ENCODE data around the gene GLOD5. TPM values are rescaled to one million over a fixed set of nuclear protein-coding genes. Genes with fewer than 3 reads are reported as not detected.

The GLOD5 gene
- total RNA-seq, 1 donor from 2014 or later: not detected

DNA sequence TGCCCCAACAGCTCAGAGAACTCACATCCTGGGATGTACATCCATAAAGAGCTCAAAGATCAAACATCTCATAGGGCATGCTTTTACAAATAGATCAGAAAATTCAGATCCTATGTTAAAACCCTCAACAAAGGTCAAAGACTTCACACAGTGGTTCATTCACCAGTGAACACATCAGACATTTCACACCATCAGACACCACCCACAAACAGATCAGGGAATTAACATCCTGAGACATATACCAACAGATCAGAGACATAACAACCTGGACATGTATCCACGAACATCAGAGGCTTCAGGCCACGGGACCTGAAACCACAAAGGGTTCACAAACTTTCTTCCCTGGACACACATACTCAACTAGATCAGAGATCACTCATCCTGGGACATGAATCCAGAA, 41.6 kb upstream of the GLOD5 start:
- H3K36me3 ChIP-seq (ENCODE audit: insufficient read depth, low read length): no peaks in the 10 kb centered on the region
- no peaks in the 10 kb centered on the region for H3K27me3 ChIP-seq (ENCODE audit: insufficient read depth, low read length)
- H3K9ac ChIP-seq (ENCODE audit: low read length): no peak overlapping the region
- peaks cover under 1% of the 10 kb centered on the region for H3K4me1 ChIP-seq (ENCODE audit: insufficient read depth, low read length)
- no peak overlapping the region for H3K4me3 ChIP-seq (ENCODE audit: insufficient read depth, low read depth, low read length)
- FAIRE-seq: no peak
- Mint-ChIP-seq H3K4me1 (ENCODE audit: low read depth, unreplicated experiment) (peaks cover under 1% of the 10 kb centered on the region), H3K4me3 (ENCODE audit: unreplicated experiment) (no peak overlapping the region), H3K9me3 (ENCODE audit: unreplicated experiment) (peaks cover 17% of the 10 kb centered on the region), H3K27me3 (ENCODE audit: low read depth, unreplicated experiment) (no peaks in the 10 kb centered on the region), H3K36me3 (ENCODE audit: low read depth, unreplicated experiment) (no peaks in the 10 kb centered on the region), H3K27ac (ENCODE audit: unreplicated experiment) (no peak overlapping the region)
- H3K27ac ChIP-seq (ENCODE audit: low read depth, low read length): no peak overlapping the region
- no peak overlapping the region for H2AFZ ChIP-seq (ENCODE audit: low read depth, low read length)
- TF ChIP-seq, protein P1, sequence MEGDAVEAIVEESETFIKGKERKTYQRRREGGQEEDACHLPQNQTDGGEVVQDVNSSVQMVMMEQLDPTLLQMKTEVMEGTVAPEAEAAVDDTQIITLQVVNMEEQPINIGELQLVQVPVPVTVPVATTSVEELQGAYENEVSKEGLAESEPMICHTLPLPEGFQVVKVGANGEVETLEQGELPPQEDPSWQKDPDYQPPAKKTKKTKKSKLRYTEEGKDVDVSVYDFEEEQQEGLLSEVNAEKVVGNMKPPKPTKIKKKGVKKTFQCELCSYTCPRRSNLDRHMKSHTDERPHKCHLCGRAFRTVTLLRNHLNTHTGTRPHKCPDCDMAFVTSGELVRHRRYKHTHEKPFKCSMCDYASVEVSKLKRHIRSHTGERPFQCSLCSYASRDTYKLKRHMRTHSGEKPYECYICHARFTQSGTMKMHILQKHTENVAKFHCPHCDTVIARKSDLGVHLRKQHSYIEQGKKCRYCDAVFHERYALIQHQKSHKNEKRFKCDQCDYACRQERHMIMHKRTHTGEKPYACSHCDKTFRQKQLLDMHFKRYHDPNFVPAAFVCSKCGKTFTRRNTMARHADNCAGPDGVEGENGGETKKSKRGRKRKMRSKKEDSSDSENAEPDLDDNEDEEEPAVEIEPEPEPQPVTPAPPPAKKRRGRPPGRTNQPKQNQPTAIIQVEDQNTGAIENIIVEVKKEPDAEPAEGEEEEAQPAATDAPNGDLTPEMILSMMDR (IDR thresholded peaks at IDR 0.05; ENCODE audit: insufficient read depth, low read depth, low read length): no peak
- no peak for TF ChIP-seq EZH2 (IDR thresholded peaks at IDR 0.05; ENCODE audit: insufficient read depth, low read length)
- H3K4me2 ChIP-seq (ENCODE audit: low read length): no peak overlapping the region
- H4K20me1 ChIP-seq (ENCODE audit: insufficient read depth, low read length): no peaks in the 10 kb centered on the region
- no peak for DNase-seq (ENCODE audit: low read depth)
- H3K79me2 ChIP-seq (ENCODE audit: insufficient read depth, low read length): no peaks in the 10 kb centered on the region
- no peaks in the 10 kb centered on the region for H3K9me3 ChIP-seq (ENCODE audit: insufficient read depth, low read depth, low read length)

DNA sequence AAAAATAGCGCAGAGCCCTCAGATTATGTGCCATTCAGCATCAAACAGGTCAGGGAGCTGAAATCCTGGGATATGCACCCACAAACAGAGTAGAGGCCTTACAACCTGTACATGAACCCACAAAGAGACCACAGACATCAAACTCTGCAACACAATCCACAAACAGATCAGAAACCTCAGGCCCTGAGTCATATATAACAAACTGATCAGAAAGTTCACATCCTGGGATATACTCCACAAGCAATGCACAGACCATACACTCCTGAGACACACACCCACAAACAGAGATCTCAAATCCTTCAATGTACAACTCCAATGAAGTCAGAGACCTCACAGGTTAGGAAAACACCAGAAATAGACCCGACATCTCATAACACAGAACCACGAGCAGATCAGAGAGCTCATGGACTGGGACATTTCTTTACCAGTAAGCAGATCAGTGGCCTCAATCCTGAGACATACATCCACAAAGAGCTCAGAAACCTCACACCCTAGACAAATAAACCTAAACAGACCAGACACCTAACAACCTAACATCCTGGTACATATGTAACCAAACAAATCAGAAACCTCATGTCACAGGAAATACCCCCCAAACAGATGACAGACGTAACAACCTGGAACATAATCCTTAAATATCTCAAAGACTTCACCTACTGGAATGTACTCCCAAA, 40.8 kb upstream of the GLOD5 start:
- no peak for FAIRE-seq
- Mint-ChIP-seq H3K4me3 (ENCODE audit: unreplicated experiment) (no peak overlapping the region), H3K27me3 (ENCODE audit: low read depth, unreplicated experiment) (no peaks in the 10 kb centered on the region), H3K9me3 (ENCODE audit: unreplicated experiment) (peaks cover 17% of the 10 kb centered on the region), H3K27ac (ENCODE audit: unreplicated experiment) (no peak overlapping the region), H3K36me3 (ENCODE audit: low read depth, unreplicated experiment) (no peaks in the 10 kb centered on the region), H3K4me1 (ENCODE audit: low read depth, unreplicated experiment) (no peaks in the 10 kb centered on the region)
- no peak for DNase-seq (ENCODE audit: low read depth)
- no peak overlapping the region for H3K4me2 ChIP-seq (ENCODE audit: low read length)
- H3K79me2 ChIP-seq (ENCODE audit: insufficient read depth, low read length): no peaks in the 10 kb centered on the region
- no peak overlapping the region for H3K4me3 ChIP-seq (ENCODE audit: insufficient read depth, low read depth, low read length)
- no peak overlapping the region for H3K9ac ChIP-seq (ENCODE audit: low read length)
- H3K27ac ChIP-seq (ENCODE audit: low read depth, low read length): no peak overlapping the region
- H3K36me3 ChIP-seq (ENCODE audit: insufficient read depth, low read length): no peaks in the 10 kb centered on the region
- H3K27me3 ChIP-seq (ENCODE audit: insufficient read depth, low read length): no peaks in the 10 kb centered on the region
- H4K20me1 ChIP-seq (ENCODE audit: insufficient read depth, low read length): no peaks in the 10 kb centered on the region
- no peaks in the 10 kb centered on the region for H3K9me3 ChIP-seq (ENCODE audit: insufficient read depth, low read depth, low read length)
- no peaks in the 10 kb centered on the region for H3K4me1 ChIP-seq (ENCODE audit: insufficient read depth, low read length)
- no peak overlapping the region for H2AFZ ChIP-seq (ENCODE audit: low read depth, low read length)
- TF ChIP-seq EZH2 (IDR thresholded peaks at IDR 0.05; ENCODE audit: insufficient read depth, low read length): no peak
- TF ChIP-seq, protein P1 (IDR thresholded peaks at IDR 0.05; ENCODE audit: insufficient read depth, low read depth, low read length): no peak

DNA sequence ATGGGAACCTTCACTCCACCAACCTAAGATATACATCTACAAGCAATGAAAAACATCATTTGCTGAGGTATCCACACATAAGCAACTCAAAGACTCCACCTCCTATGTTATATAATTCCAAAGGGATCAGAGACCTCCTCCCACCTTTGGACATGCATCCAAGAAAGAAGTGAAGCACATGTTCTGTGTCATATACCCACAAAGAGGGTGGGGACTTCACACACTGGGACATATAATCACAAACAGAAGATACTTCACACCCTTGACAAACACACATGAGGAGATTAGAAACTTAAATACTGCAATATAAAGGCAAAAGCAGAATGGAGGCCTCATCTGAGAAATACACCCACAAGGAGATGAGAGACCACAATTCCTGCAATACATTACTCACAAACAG, 39.6 kb upstream of the GLOD5 start:
- Histone ChIP-seq H4K20me1 (ENCODE audit: insufficient read depth, low read length) (no peaks in the 10 kb centered on the region), H3K79me2 (ENCODE audit: insufficient read depth, low read length) (no peaks in the 10 kb centered on the region), H3K4me2 (ENCODE audit: low read length) (no peak overlapping the region), H3K27me3 (ENCODE audit: insufficient read depth, low read length) (no peaks in the 10 kb centered on the region), H3K27ac (ENCODE audit: low read depth, low read length) (no peak overlapping the region), H3K9ac (ENCODE audit: low read length) (no peak overlapping the region), H3K4me1 (ENCODE audit: insufficient read depth, low read length) (no peaks in the 10 kb centered on the region), H3K4me3 (ENCODE audit: insufficient read depth, low read depth, low read length) (no peak overlapping the region), H3K36me3 (ENCODE audit: insufficient read depth, low read length) (no peaks in the 10 kb centered on the region), H2AFZ (ENCODE audit: low read depth, low read length) (no peak overlapping the region), H3K9me3 (ENCODE audit: insufficient read depth, low read depth, low read length) (no peaks in the 10 kb centered on the region)
- FAIRE-seq (no peak), DNase-seq (ENCODE audit: low read depth) (no peak)
- no peaks in the 10 kb centered on the region for H3K4me1 Mint-ChIP-seq (ENCODE audit: low read depth, unreplicated experiment)
- no peaks in the 10 kb centered on the region for H3K27me3 Mint-ChIP-seq (ENCODE audit: low read depth, unreplicated experiment)
- no peak overlapping the region for H3K4me3 Mint-ChIP-seq (ENCODE audit: unreplicated experiment)
- peaks cover 13% of the 10 kb centered on the region for H3K9me3 Mint-ChIP-seq (ENCODE audit: unreplicated experiment)
- H3K36me3 Mint-ChIP-seq (ENCODE audit: low read depth, unreplicated experiment): no peaks in the 10 kb centered on the region
- H3K27ac Mint-ChIP-seq (ENCODE audit: unreplicated experiment): no peak overlapping the region
- TF ChIP-seq, protein P1 (IDR thresholded peaks at IDR 0.05; ENCODE audit: insufficient read depth, low read depth, low read length): no peak
- no peak for TF ChIP-seq EZH2 (IDR thresholded peaks at IDR 0.05; ENCODE audit: insufficient read depth, low read length)
